Measurements from ENCODE around the gene SHLD2.
"Not testable (repeated sequence)": the region's sequence is repeated elsewhere in the genome, so short reads cannot be mapped to it uniquely, and the experiment has no call there.

SHLD2 gene

GRCh38 chr10:87191841-87192240 is 96.8 kb downstream of the SHLD2 start:
- not testable (repeated sequence) for H3K9ac ChIP-seq; H3K4me3 ChIP-seq (IDR thresholded peaks at IDR 0.05; ENCODE audit: insufficient read depth, low read depth, low read length); H2AFZ ChIP-seq (ENCODE audit: low read depth); H4K20me1 ChIP-seq (ENCODE audit: insufficient read depth); H3K36me3 ChIP-seq (ENCODE audit: insufficient read depth); H3K27ac ChIP-seq; H3K4me1 ChIP-seq (ENCODE audit: low read depth, poor library complexity, severe bottlenecking); H3K27me3 ChIP-seq (ENCODE audit: insufficient read depth, low read depth); H3K4me2 ChIP-seq; H3K79me2 ChIP-seq (ENCODE audit: insufficient read depth, low read depth)

DNA sequence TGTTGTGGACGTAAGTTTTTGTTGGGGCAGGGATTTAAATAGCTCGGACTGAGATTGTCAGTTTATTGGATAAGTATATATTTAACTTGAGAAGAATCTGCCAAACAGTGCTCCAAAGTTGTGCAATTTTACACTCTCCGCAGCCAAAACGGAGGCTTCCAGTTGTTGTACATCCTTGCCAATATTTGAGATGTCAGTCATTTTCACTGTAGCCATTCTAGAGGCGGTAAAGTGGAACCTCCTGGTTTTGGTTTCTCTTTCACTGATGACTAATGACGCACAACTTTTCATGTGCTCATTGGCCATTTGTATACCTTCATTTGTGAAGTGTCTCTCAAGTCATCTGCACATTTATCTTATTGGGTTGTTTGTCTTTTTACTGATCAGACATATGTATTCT is 105.9 kb downstream of the SHLD2 start:
- H3K4me3 ChIP-seq (IDR thresholded peaks at IDR 0.05; ENCODE audit: insufficient read depth, low read depth, low read length); H3K36me3 ChIP-seq (ENCODE audit: insufficient read depth); H2AFZ ChIP-seq (ENCODE audit: low read depth); H3K9ac ChIP-seq; H3K27me3 ChIP-seq (ENCODE audit: insufficient read depth, low read depth); H3K27ac ChIP-seq; H3K79me2 ChIP-seq (ENCODE audit: insufficient read depth, low read depth); H4K20me1 ChIP-seq (ENCODE audit: insufficient read depth): not testable (repeated sequence)
- Histone ChIP-seq H3K4me2 (0 out of 2 replicates have a peak overlapping the region, but pooled peaks have one; percentile 21), H3K4me1 (ENCODE audit: low read depth, poor library complexity, severe bottlenecking) (peaks cover 12% of the 10 kb centered on the region)

GRCh38 chr10:87204801-87205200 is 109.8 kb downstream of the SHLD2 start:
- not testable (repeated sequence) for H3K27me3 ChIP-seq (ENCODE audit: insufficient read depth, low read depth); H3K36me3 ChIP-seq (ENCODE audit: insufficient read depth); H4K20me1 ChIP-seq (ENCODE audit: insufficient read depth); H3K4me2 ChIP-seq; H3K27ac ChIP-seq; H3K4me3 ChIP-seq (IDR thresholded peaks at IDR 0.05; ENCODE audit: insufficient read depth, low read depth, low read length); H3K9ac ChIP-seq; H2AFZ ChIP-seq (ENCODE audit: low read depth); H3K79me2 ChIP-seq (ENCODE audit: insufficient read depth, low read depth)
- peaks cover 12% of the 10 kb centered on the region for H3K4me1 ChIP-seq (ENCODE audit: low read depth, poor library complexity, severe bottlenecking)

- not testable (repeated sequence) for H2AFZ ChIP-seq (ENCODE audit: low read depth); H3K4me1 ChIP-seq (ENCODE audit: low read depth, poor library complexity, severe bottlenecking); H3K4me2 ChIP-seq; H3K9ac ChIP-seq; H3K4me3 ChIP-seq (IDR thresholded peaks at IDR 0.05; ENCODE audit: insufficient read depth, low read depth, low read length); H3K79me2 ChIP-seq (ENCODE audit: insufficient read depth, low read depth); H3K27me3 ChIP-seq (ENCODE audit: insufficient read depth, low read depth); H3K27ac ChIP-seq; H3K36me3 ChIP-seq (ENCODE audit: insufficient read depth); H4K20me1 ChIP-seq (ENCODE audit: insufficient read depth)
These were observed 111.9 kb downstream of the SHLD2 start for GRCh38 chr10:87206922-87207321.

DNA sequence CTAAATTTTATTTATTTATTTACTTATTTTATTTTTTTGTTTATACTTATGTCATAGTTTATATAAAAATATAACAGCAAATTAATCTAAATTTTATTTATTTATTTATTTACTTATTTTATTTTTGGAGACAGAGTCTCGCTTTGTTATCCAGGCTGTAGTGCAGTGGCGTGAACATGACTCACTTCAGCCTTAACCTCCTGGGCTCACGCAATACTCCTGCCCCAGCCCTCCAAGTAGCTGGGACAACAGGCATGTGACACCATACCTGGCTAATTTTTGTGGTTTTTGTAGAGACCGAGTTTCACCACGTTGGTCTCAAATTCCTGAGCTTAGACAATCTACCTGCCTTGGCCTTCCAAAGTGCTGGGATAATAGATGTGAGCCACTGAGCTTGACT is 115.3 kb downstream of the SHLD2 start:
- not testable (repeated sequence) for H3K27me3 ChIP-seq (ENCODE audit: insufficient read depth, low read depth); H3K4me2 ChIP-seq; H4K20me1 ChIP-seq (ENCODE audit: insufficient read depth); H3K79me2 ChIP-seq (ENCODE audit: insufficient read depth, low read depth); H3K4me1 ChIP-seq (ENCODE audit: low read depth, poor library complexity, severe bottlenecking); H2AFZ ChIP-seq (ENCODE audit: low read depth); H3K4me3 ChIP-seq (IDR thresholded peaks at IDR 0.05; ENCODE audit: insufficient read depth, low read depth, low read length); H3K36me3 ChIP-seq (ENCODE audit: insufficient read depth); H3K9ac ChIP-seq; H3K27ac ChIP-seq

DNA sequence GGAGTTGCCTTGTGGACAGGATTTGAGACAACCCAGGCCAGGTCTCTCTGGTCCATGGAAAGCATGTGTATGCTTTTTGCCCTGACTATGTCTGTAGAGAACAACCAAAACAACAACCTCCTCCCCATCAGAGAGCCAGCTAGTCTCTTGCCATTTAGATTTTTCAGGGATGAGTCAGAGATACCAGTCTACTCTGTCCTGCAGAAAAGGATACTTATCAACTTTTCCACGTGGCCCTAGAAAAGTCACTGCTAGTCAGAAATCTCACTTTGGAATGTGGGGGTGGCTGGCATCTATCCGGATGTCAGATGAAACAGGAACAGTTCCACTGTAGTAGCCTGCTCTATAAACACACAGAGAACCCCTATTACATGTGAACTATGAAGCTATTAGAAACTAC is 116.8 kb downstream of the SHLD2 start:
- not testable (repeated sequence) for H3K4me1 ChIP-seq (ENCODE audit: low read depth, poor library complexity, severe bottlenecking); H2AFZ ChIP-seq (ENCODE audit: low read depth); H3K79me2 ChIP-seq (ENCODE audit: insufficient read depth, low read depth); H3K4me2 ChIP-seq; H3K9ac ChIP-seq; H3K27ac ChIP-seq; H4K20me1 ChIP-seq (ENCODE audit: insufficient read depth); H3K4me3 ChIP-seq (IDR thresholded peaks at IDR 0.05; ENCODE audit: insufficient read depth, low read depth, low read length); H3K36me3 ChIP-seq (ENCODE audit: insufficient read depth); H3K27me3 ChIP-seq (ENCODE audit: insufficient read depth, low read depth)

- H3K9ac ChIP-seq; H3K27me3 ChIP-seq (ENCODE audit: insufficient read depth, low read depth); H3K36me3 ChIP-seq (ENCODE audit: insufficient read depth); H4K20me1 ChIP-seq (ENCODE audit: insufficient read depth); H3K4me1 ChIP-seq (ENCODE audit: low read depth, poor library complexity, severe bottlenecking); H3K4me2 ChIP-seq; H3K4me3 ChIP-seq (IDR thresholded peaks at IDR 0.05; ENCODE audit: insufficient read depth, low read depth, low read length); H3K27ac ChIP-seq; H2AFZ ChIP-seq (ENCODE audit: low read depth); H3K79me2 ChIP-seq (ENCODE audit: insufficient read depth, low read depth): not testable (repeated sequence)
These were observed 118.3 kb downstream of the SHLD2 start for GRCh38 chr10:87213150-87213765.

- not testable (repeated sequence) for H3K9ac ChIP-seq; H3K79me2 ChIP-seq (ENCODE audit: insufficient read depth, low read depth); H3K4me2 ChIP-seq; H3K4me3 ChIP-seq (IDR thresholded peaks at IDR 0.05; ENCODE audit: insufficient read depth, low read depth, low read length); H2AFZ ChIP-seq (ENCODE audit: low read depth); H4K20me1 ChIP-seq (ENCODE audit: insufficient read depth); H3K27ac ChIP-seq; H3K27me3 ChIP-seq (ENCODE audit: insufficient read depth, low read depth); H3K36me3 ChIP-seq (ENCODE audit: insufficient read depth); H3K4me1 ChIP-seq (ENCODE audit: low read depth, poor library complexity, severe bottlenecking)
These were observed 118.8 kb downstream of the SHLD2 start for GRCh38 chr10:87213806-87214205.

DNA sequence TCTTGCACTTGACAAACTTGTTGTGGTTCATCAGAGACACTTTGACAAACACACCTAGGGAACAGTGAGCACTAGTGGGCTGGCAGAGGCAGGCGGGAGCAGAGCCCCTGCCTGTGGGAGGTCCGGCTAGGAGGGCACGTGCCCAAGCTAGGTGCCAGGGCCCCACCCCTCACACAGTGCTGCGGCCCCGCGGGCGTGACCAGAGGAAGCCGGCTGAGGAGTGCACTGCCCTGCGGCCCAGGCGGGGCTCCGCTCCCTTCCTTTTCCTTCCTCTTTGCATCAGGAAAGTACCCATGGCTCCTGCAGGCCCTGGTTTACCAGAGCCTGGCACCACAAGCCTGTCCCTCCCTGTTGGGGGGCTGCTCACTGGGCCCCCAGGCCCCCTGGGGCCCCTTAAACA is 121.1 kb downstream of the SHLD2 start:
- not testable (repeated sequence) for H3K4me1 ChIP-seq (ENCODE audit: low read depth, poor library complexity, severe bottlenecking); H3K4me2 ChIP-seq; H3K4me3 ChIP-seq (IDR thresholded peaks at IDR 0.05; ENCODE audit: insufficient read depth, low read depth, low read length); H4K20me1 ChIP-seq (ENCODE audit: insufficient read depth); H3K27ac ChIP-seq; H3K9ac ChIP-seq; H2AFZ ChIP-seq (ENCODE audit: low read depth); H3K27me3 ChIP-seq (ENCODE audit: insufficient read depth, low read depth); H3K79me2 ChIP-seq (ENCODE audit: insufficient read depth, low read depth); H3K36me3 ChIP-seq (ENCODE audit: insufficient read depth)

DNA sequence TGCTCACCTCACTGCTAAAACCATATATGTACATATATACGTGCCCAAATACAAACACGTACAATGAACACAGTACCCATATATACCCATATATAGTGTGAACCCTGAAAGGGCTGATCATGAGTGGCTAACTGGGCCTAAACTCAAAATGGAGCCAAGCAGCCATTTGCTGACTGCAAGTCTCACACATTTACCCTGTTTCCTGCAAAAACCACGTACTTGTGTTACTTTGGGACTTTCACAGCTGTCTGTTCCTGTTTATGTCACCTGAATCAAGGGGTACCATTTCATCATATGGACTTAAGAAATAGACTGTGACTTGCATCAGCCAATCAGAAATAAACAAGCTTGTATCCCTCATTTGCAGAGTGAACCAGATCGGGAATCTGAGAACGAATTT is 124.4 kb downstream of the SHLD2 start:
- not testable (repeated sequence) for H3K9ac ChIP-seq; H3K4me1 ChIP-seq (ENCODE audit: low read depth, poor library complexity, severe bottlenecking); H2AFZ ChIP-seq (ENCODE audit: low read depth); H3K27ac ChIP-seq; H4K20me1 ChIP-seq (ENCODE audit: insufficient read depth); H3K4me2 ChIP-seq; H3K27me3 ChIP-seq (ENCODE audit: insufficient read depth, low read depth); H3K79me2 ChIP-seq (ENCODE audit: insufficient read depth, low read depth); H3K36me3 ChIP-seq (ENCODE audit: insufficient read depth); H3K4me3 ChIP-seq (IDR thresholded peaks at IDR 0.05; ENCODE audit: insufficient read depth, low read depth, low read length)

- not testable (repeated sequence) for H3K4me1 ChIP-seq (ENCODE audit: low read depth, poor library complexity, severe bottlenecking); H2AFZ ChIP-seq (ENCODE audit: low read depth); H3K27ac ChIP-seq; H4K20me1 ChIP-seq (ENCODE audit: insufficient read depth); H3K9ac ChIP-seq; H3K79me2 ChIP-seq (ENCODE audit: insufficient read depth, low read depth); H3K4me3 ChIP-seq (IDR thresholded peaks at IDR 0.05; ENCODE audit: insufficient read depth, low read depth, low read length); H3K4me2 ChIP-seq; H3K36me3 ChIP-seq (ENCODE audit: insufficient read depth); H3K27me3 ChIP-seq (ENCODE audit: insufficient read depth, low read depth)
These were observed 127.8 kb downstream of the SHLD2 start for GRCh38 chr10:87222789-87223188.

Measured in KMS-11 (cell line).